CD14-positive monocyte (primary cell): ENCODE measurements around the gene FSHR. TPM values are rescaled to one million over a fixed set of nuclear protein-coding genes. Genes with fewer than 3 reads are reported as not detected.
A peak's percentile ranks its signal among the peaks of the same experiment; 100 is the strongest.

ENCODE experiments used
- DNase-seq, 3 donors: peaks; one replicate each; pipeline ENCODE4 v3.0.0-alpha.2; 2011 to 2022
- H2AFZ ChIP-seq: 2 replicates; pipeline ENCODE4 v1.6.0; 2012; ENCODE audit warnings: mild to moderate bottlenecking, low read depth, low read length, inconsistent platforms; ENCODE audit not compliant: insufficient read depth, poor library complexity, severe bottlenecking
- H3K27ac ChIP-seq, 2 donors: 1 replicate in 1 of 2; 2 replicates in 1 of 2; pipeline ENCODE4 v1.5.1; 2012 to 2013; ENCODE audit warnings: low read length in 2 of 2, control low read depth in 1 of 2, inconsistent platforms in 1 of 2, low read depth in 1 of 2, mild to moderate bottlenecking in 1 of 2
- H3K27me3 ChIP-seq, 2 donors: one replicate each; pipeline versions ENCODE4 v1.6.0 to v1.6.1; 2011 to 2013; ENCODE audit warnings: low read length in 2 of 2; ENCODE audit not compliant: control insufficient read depth in 2 of 2, insufficient read depth in 2 of 2
- H3K36me3 ChIP-seq, 2 donors: replicated peaks in 1 of 2; 1 replicate in 1 of 2; 2 replicates in 1 of 2; pipeline versions ENCODE4 v1.5.1 to v1.6.1; 2012 to 2013; ENCODE audit warnings: low read length in 2 of 2, control low read depth in 1 of 2, inconsistent platforms in 1 of 2, mild to moderate bottlenecking in 1 of 2; ENCODE audit not compliant: insufficient read depth in 2 of 2, control insufficient read depth in 1 of 2
- H3K4me1 ChIP-seq, 2 donors: 1 replicate in 1 of 2; 2 replicates in 1 of 2; pipeline versions ENCODE4 v1.5.1 to v1.6.1; 2012 to 2013; ENCODE audit warnings: low read length in 2 of 2, control low read depth in 1 of 2, inconsistent platforms in 1 of 2, mild to moderate bottlenecking in 1 of 2, moderate library complexity in 1 of 2; ENCODE audit not compliant: insufficient read depth in 2 of 2, control insufficient read depth in 1 of 2
- H3K4me2 ChIP-seq: replicated peaks from 2 replicates; pipeline ENCODE3; 2012; ENCODE audit warnings: low read length, moderate library complexity, mild to moderate bottlenecking; ENCODE audit not compliant: poor library complexity, severe bottlenecking; ENCODE audit errors: extremely low read depth
- H3K4me3 ChIP-seq, 3 experiments: fragments of 200-600 bp in 1 of 3; sonication (generic) in 1 of 3; replicated peaks in 1 of 3; 1 replicate in 2 of 3; 2 replicates in 1 of 3; pipeline ENCODE4 v1.5.1; 2011 to 2013; ENCODE audit warnings: low read length in 3 of 3, mild to moderate bottlenecking in 3 of 3, control low read depth in 2 of 3, low read depth in 2 of 3, inconsistent platforms in 1 of 3, moderate library complexity in 1 of 3
- H3K79me2 ChIP-seq: 2 replicates; pipeline ENCODE4 v1.6.0; 2012; ENCODE audit warnings: mild to moderate bottlenecking, control low read depth, inconsistent platforms, low read length, moderate library complexity; ENCODE audit not compliant: insufficient read depth
- H3K9ac ChIP-seq: 2 replicates; pipeline ENCODE4 v1.6.0; 2017; ENCODE audit warnings: low read length, mild to moderate bottlenecking; ENCODE audit not compliant: insufficient read depth, poor library complexity, severe bottlenecking
- H3K9me3 ChIP-seq, 2 donors: replicated peaks in 1 of 2; 1 replicate in 1 of 2; 2 replicates in 1 of 2; pipeline versions ENCODE4 v1.5.1 to v1.6.1; 2012 to 2013; ENCODE audit warnings: low read length in 2 of 2, control low read depth in 1 of 2; ENCODE audit not compliant: control insufficient read depth in 1 of 2, insufficient read depth in 1 of 2
- H4K20me1 ChIP-seq: 2 replicates; pipeline ENCODE4 v1.6.0; 2012; ENCODE audit warnings: mild to moderate bottlenecking, low read length, control low read depth, moderate library complexity; ENCODE audit not compliant: insufficient read depth
- H3K27ac Mint-ChIP-seq, 7 donors: one replicate each; pipeline ENCODE4 v1.8.0; 2020; ENCODE audit warnings: mild to moderate bottlenecking in 7 of 7, mixed read lengths in 7 of 7, moderate library complexity in 6 of 7, inconsistent platforms in 2 of 7
- H3K27me3 Mint-ChIP-seq, 3 donors: one replicate each; pipeline ENCODE4 v1.8.0; 2021 to 2022; ENCODE audit warnings: low read depth in 3 of 3, mild to moderate bottlenecking in 3 of 3, mixed read lengths in 3 of 3, moderate library complexity in 3 of 3, inconsistent platforms in 1 of 3
- H3K36me3 Mint-ChIP-seq, 2 donors: one replicate each; pipeline ENCODE4 v1.8.0; 2020; ENCODE audit warnings: mixed read lengths in 2 of 2, inconsistent platforms in 1 of 2, mild to moderate bottlenecking in 1 of 2
- H3K4me1 Mint-ChIP-seq: one replicate; pipeline ENCODE4 v1.8.0; 2020; ENCODE audit warnings: mild to moderate bottlenecking, mixed read lengths
- H3K4me3 Mint-ChIP-seq, 2 donors: one replicate each; pipeline ENCODE4 v1.8.0; 2020; ENCODE audit warnings: mild to moderate bottlenecking in 2 of 2, mixed read lengths in 2 of 2, moderate library complexity in 1 of 2
- H3K9me3 Mint-ChIP-seq, 7 donors: one replicate each; pipeline ENCODE4 v1.8.0; 2020 to 2022; ENCODE audit warnings: mixed read lengths in 7 of 7, mild to moderate bottlenecking in 6 of 7, moderate library complexity in 6 of 7, inconsistent platforms in 2 of 7
- CTCF ChIP-seq: fragments of 200-600 bp; IDR thresholded peaks from one replicate; pipeline ENCODE4 v1.8.0; 2022; ENCODE audit warnings: antibody characterized with exemption, mild to moderate bottlenecking
- WGBS: methylation state at CpG from one replicate; pipeline ENCODE4 v1.1.5; 2013; ENCODE audit warnings: missing lambda C conversion rate; ENCODE audit not compliant: insufficient coverage; 5-methylcytosine and 5-hydroxymethylcytosine counted together
- intact Hi-C, 2 donors: fragments of 100-400 bp; cut with micrococcal nuclease; formaldehyde crosslinking; loops; one replicate each; pipeline versions ENCODE4 v1.15.0 to v1.15.1; 2023
- polyA plus RNA-seq, 3 donors: library from polyadenylated mRNA; depleted of rRNA in 1 of 3; unstranded in 2 of 3; stranded (reverse) in 1 of 3; fragments of 300-500 nt in 2 of 3; fragments of >200 nt in 1 of 3; fragmentation: Illumina TruSeq in 2 of 3; gene quantifications; 1 replicate in 2 of 3; 2 replicates in 1 of 3; pipeline ENCODE4 v1.2.3, GENCODE V29; 2012 to 2021

The FSHR gene
- polyA plus RNA-seq, 3 donors, result not detected

DNA sequence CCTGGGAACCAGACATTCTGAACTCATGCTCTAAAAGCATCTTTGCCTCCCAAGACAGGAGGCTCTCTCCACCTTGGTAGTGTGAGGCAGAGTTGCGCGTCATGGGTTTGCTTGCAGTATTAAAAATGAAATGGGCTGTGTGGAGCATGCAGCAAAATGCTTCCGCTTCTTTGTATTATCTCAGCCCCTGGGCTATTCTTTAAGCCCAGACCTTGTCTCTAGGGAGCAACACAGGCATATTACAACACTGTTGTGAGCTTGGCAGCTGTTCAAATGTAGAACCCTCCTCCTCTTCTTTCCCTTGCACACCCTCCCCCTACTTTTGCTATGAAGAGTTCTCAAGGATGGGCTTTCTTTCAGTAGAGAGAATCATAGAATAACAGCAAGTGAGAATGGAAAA, 213.7 kb downstream of the FSHR start:
- Histone ChIP-seq H3K4me3 (no peak overlapping the region), H3K27ac (no peak overlapping the region), H3K4me1 (no peaks in the 10 kb centered on the region), H3K4me2 (no peak overlapping the region), H3K27me3 (peaks cover 0 to 2% of the 10 kb centered on the region in 2 donors), H3K9me3 (no peaks in the 10 kb centered on the region), H3K9ac (no peak overlapping the region), H3K36me3 (no peaks in the 10 kb centered on the region), H4K20me1 (no peaks in the 10 kb centered on the region), H2AFZ (no peak overlapping the region), H3K79me2 (no peaks in the 10 kb centered on the region)
- DNase-seq, result no peak
- TF ChIP-seq CTCF, result no peak
- intact Hi-C loops, result no loop called here
- H3K36me3 Mint-ChIP-seq, result no peaks in the 10 kb centered on the region
- H3K27ac Mint-ChIP-seq, result no peak overlapping the region
- no peaks in the 10 kb centered on the region for H3K9me3 Mint-ChIP-seq
- 100% methylated on average over 3 of the region's 3 CpGs for WGBS
- no peak overlapping the region for H3K4me3 Mint-ChIP-seq
- peaks cover 0 to 5% (median 0%) of the 10 kb centered on the region in 3 donors for H3K27me3 Mint-ChIP-seq
- H3K4me1 Mint-ChIP-seq, result no peaks in the 10 kb centered on the region

DNA sequence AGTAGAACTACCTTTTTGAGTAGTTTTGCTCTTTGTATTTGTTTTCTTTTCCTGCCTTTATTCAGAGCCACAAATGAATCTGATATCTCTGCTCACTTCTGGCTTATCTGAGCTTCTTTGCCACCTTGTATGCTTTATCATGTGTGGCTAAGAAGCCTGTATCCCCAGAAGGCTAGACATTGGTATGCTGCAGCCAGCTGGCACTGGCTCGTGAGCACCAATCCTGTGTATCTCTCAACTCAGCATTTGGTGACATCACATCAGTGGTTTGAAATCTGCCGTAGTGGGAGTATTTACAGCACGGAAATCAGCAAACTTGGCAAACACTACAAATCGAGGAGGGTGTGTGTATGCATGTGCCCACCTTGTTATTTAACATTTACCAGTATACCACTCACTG, 215.1 kb downstream of the FSHR start:
- H3K27me3 Mint-ChIP-seq, result peaks cover 0 to 5% (median 0%) of the 10 kb centered on the region in 3 donors
- H3K4me3 Mint-ChIP-seq, result peak overlapping the region in 1 of 2 donors; percentile 20
- 100% methylated on average over 1 of the region's 4 CpGs for WGBS
- no peak overlapping the region for H2AFZ ChIP-seq
- no peaks in the 10 kb centered on the region for H3K36me3 ChIP-seq
- intact Hi-C loops, result no loop called here
- no peaks in the 10 kb centered on the region for H4K20me1 ChIP-seq
- no peaks in the 10 kb centered on the region for H3K4me1 Mint-ChIP-seq
- no peak overlapping the region for H3K9ac ChIP-seq
- no peaks in the 10 kb centered on the region for H3K4me1 ChIP-seq
- H3K27me3 ChIP-seq, result peaks cover 0 to 2% of the 10 kb centered on the region in 2 donors
- H3K9me3 ChIP-seq, result no peaks in the 10 kb centered on the region
- H3K27ac ChIP-seq, result no peak overlapping the region
- no peaks in the 10 kb centered on the region for H3K36me3 Mint-ChIP-seq
- no peaks in the 10 kb centered on the region for H3K79me2 ChIP-seq
- DNase-seq, result no peak
- H3K4me3 ChIP-seq, result no peak overlapping the region
- TF ChIP-seq CTCF, result no peak
- H3K27ac Mint-ChIP-seq, result no peak overlapping the region
- H3K9me3 Mint-ChIP-seq, result no peaks in the 10 kb centered on the region
- H3K4me2 ChIP-seq, result no peak overlapping the region
